ENCODE measurements around the gene LMNTD1.
"Not testable (repeated sequence)": the region's sequence is repeated elsewhere in the genome, so short reads cannot be mapped to it uniquely, and the experiment has no call there.

The LMNTD1 gene

GRCh38 chr12:25426821-25427220, 126.3 kb downstream of the LMNTD1 start:
- DNase-seq: not testable (repeated sequence)

Measured in DMS 273 treated with DMSO at 0.1 percent for 48 hours (cell line).